Panc1 (cell line): ENCODE measurements around the gene SIM2. TPM values are rescaled to one million over a fixed set of nuclear protein-coding genes. Genes with fewer than 3 reads are reported as not detected.

Experiments
- ATAC-seq: fragments of 200-7000 bp; cut with Tn5 transposase; 2 replicates; pipeline ENCODE4 v1.9.1; 2020; ENCODE audit warnings: mild to moderate bottlenecking, moderate library complexity
- BruUV-seq: library from RNA; stranded (reverse); fragments of 400-500 nt; replicated peaks from 2 replicates; lab custom pipeline; 2021; lab: Mats Ljungman, UMichigan
- CTCF ChIA-PET: fragments of 300-600 bp; sonication (Branson Sonifier 250); formaldehyde crosslinking; loops from one replicate; lab custom pipeline; 2022; ENCODE audit warnings: antibody characterized with exemption; lab: Charles Lee
- POLR2A ChIA-PET: fragments of 300-600 bp; sonication (Branson Sonifier 250); formaldehyde crosslinking; loops from one replicate; lab custom pipeline; 2022; ENCODE audit warnings: antibody characterized with exemption; lab: Charles Lee
- DNase-seq: peaks from one replicate; pipeline ENCODE4 v3.0.0-alpha.2; 2010; ENCODE audit warnings: low read depth, low spot score
- H3K27ac ChIP-seq: 2 replicates; pipeline ENCODE4 v1.5.1; 2011; ENCODE audit warnings: mild to moderate bottlenecking, low read length, inconsistent platforms
- H3K27me3 ChIP-seq: fragments of 200-500 bp; sonication (Bioruptor generic); 2 replicates; pipeline ENCODE4 v1.6.0; 2014; ENCODE audit warnings: low read length, inconsistent platforms; ENCODE audit not compliant: control insufficient read depth, insufficient read depth
- H3K36me3 ChIP-seq: fragments of 200-500 bp; sonication (Bioruptor generic); 2 replicates; pipeline ENCODE4 v1.5.1; 2014; ENCODE audit warnings: inconsistent platforms, mild to moderate bottlenecking, low read length, moderate library complexity; ENCODE audit not compliant: control insufficient read depth, insufficient read depth
- H3K4me1 ChIP-seq: 2 replicates; pipeline ENCODE4 v1.5.1; 2011; ENCODE audit warnings: inconsistent platforms, mild to moderate bottlenecking, low read length, moderate library complexity; ENCODE audit not compliant: control insufficient read depth, insufficient read depth
- H3K4me3 ChIP-seq, 2 experiments: 2 replicates each; pipeline ENCODE4 v1.5.1; 2011 to 2012; ENCODE audit warnings: low read depth in 2 of 2, low read length in 2 of 2, mild to moderate bottlenecking in 2 of 2, inconsistent platforms in 1 of 2, moderate library complexity in 1 of 2
- H3K9me3 ChIP-seq: fragments of 200-500 bp; sonication (Bioruptor generic); 2 replicates; pipeline ENCODE4 v1.5.1; 2014; ENCODE audit warnings: low read depth, mild to moderate bottlenecking, inconsistent platforms, low read length, moderate library complexity; ENCODE audit not compliant: control insufficient read depth, insufficient read depth
- CTCF ChIP-seq: fragments of 450-650 bp; IDR thresholded peaks from 2 replicates; pipeline ENCODE4 v1.5.1; 2017; ENCODE audit warnings: mild to moderate bottlenecking
- POLR2AphosphoS5 ChIP-seq: IDR thresholded peaks from 2 replicates; pipeline ENCODE4 v1.6.1; 2012; ENCODE audit warnings: mild to moderate bottlenecking, low read depth, low read length, moderate library complexity
- SIN3A ChIP-seq: IDR thresholded peaks from 2 replicates; pipeline ENCODE4 v1.6.1; 2012; ENCODE audit warnings: low read depth, mild to moderate bottlenecking, low read length, moderate library complexity, borderline replicate concordance; ENCODE audit not compliant: insufficient read depth
- TCF7L2 ChIP-seq: IDR thresholded peaks from 2 replicates; pipeline ENCODE4 v1.6.1; 2011; ENCODE audit warnings: mild to moderate bottlenecking, low read depth, low read length, inconsistent platforms
- in situ Hi-C: cut with HindIII; loops from 2 replicates; pipeline ENCODE4 v1.10.0; 2016; ENCODE audit warnings: low sequenced_read_pairs, low pct_unique_long_range_greater_than_20kb
- intact Hi-C: fragments of 100-400 bp; cut with micrococcal nuclease; formaldehyde crosslinking; loops from one replicate; pipeline ENCODE4 v1.10.0; 2022; ENCODE audit not compliant: unreplicated experiment
- total RNA-seq: library from RNA; stranded (reverse); gene quantifications from one replicate; pipeline ENCODE4 v1.2.1, GENCODE V29; 2021; ENCODE audit not compliant: unreplicated experiment
- TF ChIP-seq, protein P1 (sequence below), 2 experiments: IDR thresholded peaks; 2 replicates each; pipeline ENCODE4 v1.6.1; 2011 to 2012; ENCODE audit warnings: low read depth in 2 of 2, control low read depth in 1 of 2, low read length in 1 of 2, mild to moderate bottlenecking in 1 of 2, moderate library complexity in 1 of 2; ENCODE audit not compliant: insufficient read depth in 1 of 2

Gene SIM2
- total RNA-seq, 1 experiment from 2014 or later = 11.5 TPM

DNA sequence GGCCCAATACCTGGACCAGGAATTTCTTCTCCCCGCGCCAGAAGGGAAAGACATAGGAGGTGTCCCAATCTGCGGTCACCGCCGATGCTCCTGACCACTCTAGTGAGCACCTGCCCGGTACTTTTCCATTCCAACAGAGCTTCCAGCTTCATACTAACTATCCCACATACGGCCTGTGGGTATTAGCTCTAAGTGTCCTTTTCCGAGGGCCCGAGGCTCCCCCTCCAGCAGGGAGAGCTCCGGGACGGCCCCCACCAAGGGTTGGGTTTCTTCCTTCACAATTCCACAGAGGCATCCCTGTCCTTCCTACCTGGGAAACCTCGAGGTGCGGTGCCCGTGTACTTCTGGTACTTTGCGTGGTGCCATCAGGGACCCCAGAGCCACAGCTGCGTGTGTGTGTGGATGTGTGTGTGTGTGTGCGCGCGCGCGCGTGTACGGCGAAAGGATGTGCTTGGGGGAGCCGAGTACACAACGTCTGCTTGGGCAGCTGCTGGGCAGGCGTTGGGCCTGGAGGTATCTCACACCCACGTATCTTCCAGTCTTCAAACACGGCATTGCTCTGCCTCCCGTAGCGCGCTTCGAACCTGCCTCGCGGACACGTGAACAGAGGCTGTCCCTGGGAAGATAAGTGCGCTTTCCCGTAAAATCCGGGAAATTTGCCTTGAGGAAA is 2.4 kb upstream of the SIM2 start:
- no peaks in the 10 kb centered on the region for H3K27me3 ChIP-seq
- BruUV-seq = no TSS peak
- no peak overlapping the region for H3K4me3 ChIP-seq

GRCh38 chr21:36697060-36697850 is 1.7 kb upstream of the SIM2 start:
- CTCF ChIA-PET = no interaction called here
- no peak for DNase-seq
- intact Hi-C loops (no loop called here), in situ Hi-C loops (no loop called here)
- Histone ChIP-seq H3K27me3 (no peaks in the 10 kb centered on the region), H3K36me3 (no peaks in the 10 kb centered on the region; the same call in 1 of the 2 replicates), H3K9me3 (no peaks in the 10 kb centered on the region), H3K4me3 (no peak overlapping the region), H3K4me1 (peaks cover 6% of the 10 kb centered on the region), H3K27ac (no peak overlapping the region)
- BruUV-seq = no TSS peak
- POLR2A ChIA-PET = no interaction called here
- no peak for ATAC-seq
- no peak for TF ChIP-seq POLR2AphosphoS5
- TF ChIP-seq, protein P1, sequence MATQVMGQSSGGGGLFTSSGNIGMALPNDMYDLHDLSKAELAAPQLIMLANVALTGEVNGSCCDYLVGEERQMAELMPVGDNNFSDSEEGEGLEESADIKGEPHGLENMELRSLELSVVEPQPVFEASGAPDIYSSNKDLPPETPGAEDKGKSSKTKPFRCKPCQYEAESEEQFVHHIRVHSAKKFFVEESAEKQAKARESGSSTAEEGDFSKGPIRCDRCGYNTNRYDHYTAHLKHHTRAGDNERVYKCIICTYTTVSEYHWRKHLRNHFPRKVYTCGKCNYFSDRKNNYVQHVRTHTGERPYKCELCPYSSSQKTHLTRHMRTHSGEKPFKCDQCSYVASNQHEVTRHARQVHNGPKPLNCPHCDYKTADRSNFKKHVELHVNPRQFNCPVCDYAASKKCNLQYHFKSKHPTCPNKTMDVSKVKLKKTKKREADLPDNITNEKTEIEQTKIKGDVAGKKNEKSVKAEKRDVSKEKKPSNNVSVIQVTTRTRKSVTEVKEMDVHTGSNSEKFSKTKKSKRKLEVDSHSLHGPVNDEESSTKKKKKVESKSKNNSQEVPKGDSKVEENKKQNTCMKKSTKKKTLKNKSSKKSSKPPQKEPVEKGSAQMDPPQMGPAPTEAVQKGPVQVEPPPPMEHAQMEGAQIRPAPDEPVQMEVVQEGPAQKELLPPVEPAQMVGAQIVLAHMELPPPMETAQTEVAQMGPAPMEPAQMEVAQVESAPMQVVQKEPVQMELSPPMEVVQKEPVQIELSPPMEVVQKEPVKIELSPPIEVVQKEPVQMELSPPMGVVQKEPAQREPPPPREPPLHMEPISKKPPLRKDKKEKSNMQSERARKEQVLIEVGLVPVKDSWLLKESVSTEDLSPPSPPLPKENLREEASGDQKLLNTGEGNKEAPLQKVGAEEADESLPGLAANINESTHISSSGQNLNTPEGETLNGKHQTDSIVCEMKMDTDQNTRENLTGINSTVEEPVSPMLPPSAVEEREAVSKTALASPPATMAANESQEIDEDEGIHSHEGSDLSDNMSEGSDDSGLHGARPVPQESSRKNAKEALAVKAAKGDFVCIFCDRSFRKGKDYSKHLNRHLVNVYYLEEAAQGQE (IDR thresholded peaks at IDR 0.05; ENCODE audit: insufficient read depth in 1 of 2, low read depth in 2 of 2, low read length in 1 of 2) = no peak
- no peak for TF ChIP-seq TCF7L2
- TF ChIP-seq CTCF = no peak
- no peak for TF ChIP-seq SIN3A

More for the DNA sequence above, 2.4 kb upstream of the SIM2 start:
- Histone ChIP-seq H3K4me1 (no peaks in the 10 kb centered on the region; the same call in 1 of the 2 replicates), H3K36me3 (no peaks in the 10 kb centered on the region; the same call in 1 of the 2 replicates), H3K9me3 (no peaks in the 10 kb centered on the region), H3K27ac (no peak overlapping the region)
- DNase-seq = no peak
- in situ Hi-C loops (no loop called here), intact Hi-C loops (no loop called here)
- CTCF ChIA-PET = no interaction called here
- no peak for ATAC-seq
- TF ChIP-seq POLR2AphosphoS5 = no peak
- TF ChIP-seq CTCF = no peak
- no peak for TF ChIP-seq SIN3A
- no peak for TF ChIP-seq TCF7L2
- TF ChIP-seq, protein P1 (IDR thresholded peaks at IDR 0.05; ENCODE audit: insufficient read depth in 1 of 2, low read depth in 2 of 2, low read length in 1 of 2) = no peak
- POLR2A ChIA-PET = no interaction called here
